ENCODE data around the gene PFN2. TPM values are rescaled to one million over a fixed set of nuclear protein-coding genes. Genes with fewer than 3 reads are reported as not detected.

The PFN2 gene
- total RNA-seq (2013), result 0.75 TPM
- not detected for polyA plus RNA-seq
- not detected in 2 replicates for polyA minus RNA-seq
- total RNA-seq, result 0.07 to 24.8 (median 0.14) reads per million in 11 experiments

GRCh38 chr3:149970716-149971402 is at the start of gene PFN2:
Gene PFN2, minus strand, starts transcription at chr3:149970895. Its CDS starts 39 bp downstream, at chr3:149970856.
- DNase-seq, result peak in 2 of 3 donors; percentile 13
- intact Hi-C loops (cut with micrococcal nuclease), result no loop called here
- H3K4me3 ChIP-seq (replicated peaks in 1 of 3; ENCODE audit: low read depth in 2 of 3, low read length in 3 of 3), result peak within 1 kb of the TSS; percentile 34 to 73 (median 39)
- under 1% methylated on average over 101 of the region's 102 CpGs for WGBS (ENCODE audit: insufficient coverage)
- Mint-ChIP-seq H3K27ac (peak within 1 kb of the TSS in 2 of 7 donors; percentile 42 to 75), H3K9me3 (peaks cover 0 to 15% (median 6%) of the 10 kb centered on the region in 7 donors), H3K4me3 (peak within 1 kb of the TSS; percentile 87 to 94), H3K27me3 (ENCODE audit: low read depth in 3 of 3) (peaks cover 57 to 75% (median 57%) of the 10 kb centered on the region in 3 donors), H3K36me3 (peaks cover 15 to 23% of the 10 kb centered on the region in 2 donors), H3K4me1 (peaks cover 21% of the 10 kb centered on the region)
- H3K36me3 ChIP-seq (replicated peaks in 1 of 2; ENCODE audit: control insufficient read depth in 1 of 2, insufficient read depth in 2 of 2, low read length in 2 of 2), result peaks cover 0 to 12% of the 10 kb centered on the region in 2 donors
- H3K9ac ChIP-seq (ENCODE audit: insufficient read depth, low read length, poor library complexity, severe bottlenecking), result peak within 1 kb of the TSS; percentile 30
- H2AFZ ChIP-seq (ENCODE audit: insufficient read depth, low read depth, low read length, poor library complexity, severe bottlenecking), result peak within 1 kb of the TSS; percentile 63
- H3K4me2 ChIP-seq (replicated peaks; ENCODE audit: extremely low read depth, low read length, poor library complexity, severe bottlenecking), result peak within 1 kb of the TSS; percentile 85
- peaks cover 36% of the 10 kb centered on the region for H4K20me1 ChIP-seq (ENCODE audit: insufficient read depth, low read length)
- no peak for TF ChIP-seq CTCF (IDR thresholded peaks at IDR 0.05)
- H3K27ac ChIP-seq (ENCODE audit: low read depth in 1 of 2, low read length in 2 of 2), result no peak within 1 kb of the TSS
- peaks cover 11 to 25% of the 10 kb centered on the region in 2 donors for H3K4me1 ChIP-seq (ENCODE audit: control insufficient read depth in 1 of 2, insufficient read depth in 2 of 2, low read length in 2 of 2)
- peaks cover 63 to 68% of the 10 kb centered on the region in 2 donors for H3K27me3 ChIP-seq (ENCODE audit: control insufficient read depth in 2 of 2, insufficient read depth in 2 of 2, low read length in 2 of 2)
- no peaks in the 10 kb centered on the region for H3K9me3 ChIP-seq (replicated peaks in 1 of 2; ENCODE audit: control insufficient read depth in 1 of 2, insufficient read depth in 1 of 2, low read length in 2 of 2)
- no peaks in the 10 kb centered on the region for H3K79me2 ChIP-seq (ENCODE audit: insufficient read depth, low read length)

- H3K27me3 Mint-ChIP-seq (ENCODE audit: low read depth in 3 of 3), result peaks cover 0 to 3% (median 2%) of the 10 kb centered on the region in 3 donors
- Histone ChIP-seq H3K4me3 (replicated peaks in 1 of 3; ENCODE audit: low read depth in 2 of 3, low read length in 3 of 3) (no peak overlapping the region), H3K9ac (ENCODE audit: insufficient read depth, low read length, poor library complexity, severe bottlenecking) (no peak overlapping the region), H3K4me2 (replicated peaks; ENCODE audit: extremely low read depth, low read length, poor library complexity, severe bottlenecking) (no peak overlapping the region), H2AFZ (ENCODE audit: insufficient read depth, low read depth, low read length, poor library complexity, severe bottlenecking) (no peak overlapping the region), H3K9me3 (replicated peaks in 1 of 2; ENCODE audit: control insufficient read depth in 1 of 2, insufficient read depth in 1 of 2, low read length in 2 of 2) (no peaks in the 10 kb centered on the region), H3K27me3 (ENCODE audit: control insufficient read depth in 2 of 2, insufficient read depth in 2 of 2, low read length in 2 of 2) (peaks cover 0 to 3% of the 10 kb centered on the region in 2 donors), H3K27ac (ENCODE audit: low read depth in 1 of 2, low read length in 2 of 2) (no peak overlapping the region), H3K79me2 (ENCODE audit: insufficient read depth, low read length) (no peaks in the 10 kb centered on the region), H4K20me1 (ENCODE audit: insufficient read depth, low read length) (no peaks in the 10 kb centered on the region), H3K36me3 (replicated peaks in 1 of 2; ENCODE audit: control insufficient read depth in 1 of 2, insufficient read depth in 2 of 2, low read length in 2 of 2) (no peaks in the 10 kb centered on the region), H3K4me1 (ENCODE audit: control insufficient read depth in 1 of 2, insufficient read depth in 2 of 2, low read length in 2 of 2) (no peaks in the 10 kb centered on the region)
- H3K4me1 Mint-ChIP-seq, result no peaks in the 10 kb centered on the region
- TF ChIP-seq CTCF (IDR thresholded peaks at IDR 0.05), result no peak
- H3K27ac Mint-ChIP-seq, result no peak overlapping the region
- intact Hi-C loops (cut with micrococcal nuclease), result no loop called here
- H3K36me3 Mint-ChIP-seq, result no peaks in the 10 kb centered on the region
- no peak for DNase-seq
- H3K9me3 Mint-ChIP-seq, result peaks cover 0 to 15% (median 2%) of the 10 kb centered on the region in 7 donors
- WGBS (ENCODE audit: insufficient coverage), result 97% methylated on average over 2 of the region's 2 CpGs
- no peak overlapping the region for H3K4me3 Mint-ChIP-seq
Measured at GRCh38 chr3:150015901-150016300, 45.2 kb upstream of the PFN2 start.
